WI38 (cell line): ENCODE measurements around the gene MRLN.

Experiments used
- H3K4me3 ChIP-seq: 2 replicates; pipeline ENCODE4 v1.5.1; 2011; ENCODE audit warnings: low read depth, mild to moderate bottlenecking, control low read depth, low read length
- TF ChIP-seq, protein P1 (sequence below): IDR thresholded peaks from 2 replicates; pipeline ENCODE4 v1.5.1; 2012; ENCODE audit warnings: low read depth, mild to moderate bottlenecking, control low read depth, low read length

MRLN gene

DNA sequence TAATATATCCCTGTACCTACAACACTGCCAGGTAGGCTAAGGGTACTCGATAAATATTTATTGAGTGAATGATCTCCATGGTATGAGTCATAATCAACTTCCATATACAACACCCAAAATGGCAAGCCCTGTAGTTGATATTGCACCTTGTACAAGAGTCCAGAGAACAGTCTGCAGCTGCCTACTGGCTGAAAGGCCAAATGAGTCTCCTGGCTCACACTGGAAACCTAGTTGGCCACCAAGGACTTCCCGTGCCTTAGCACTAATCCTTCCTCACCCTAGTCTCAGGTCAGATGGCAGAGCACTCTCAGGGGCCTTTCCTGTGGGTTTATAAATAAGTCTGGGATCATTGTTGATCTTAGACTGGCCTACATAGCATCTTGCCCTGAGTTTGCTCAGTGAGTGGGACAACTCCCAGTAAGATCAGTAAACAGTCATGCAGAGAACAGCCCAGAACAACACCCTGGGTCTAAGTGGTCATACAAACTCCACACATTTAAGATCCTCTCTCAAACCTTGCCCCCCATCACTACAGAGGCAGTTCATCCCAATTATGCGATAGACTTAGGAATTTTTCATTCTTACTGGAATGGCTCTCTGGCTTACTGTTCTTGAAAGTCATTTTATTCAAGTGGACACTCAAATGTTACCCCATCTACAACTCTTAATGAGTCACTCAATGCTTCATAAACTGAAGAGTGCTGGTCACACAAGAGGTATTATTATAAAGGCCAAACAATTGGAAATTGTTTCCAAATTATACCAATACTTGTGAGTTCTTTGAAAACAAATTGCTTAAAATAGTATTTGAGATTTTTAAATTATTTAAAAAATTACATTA is 28.9 kb downstream of the MRLN start:
- no peak overlapping the region for H3K4me3 ChIP-seq
- TF ChIP-seq, protein P1, sequence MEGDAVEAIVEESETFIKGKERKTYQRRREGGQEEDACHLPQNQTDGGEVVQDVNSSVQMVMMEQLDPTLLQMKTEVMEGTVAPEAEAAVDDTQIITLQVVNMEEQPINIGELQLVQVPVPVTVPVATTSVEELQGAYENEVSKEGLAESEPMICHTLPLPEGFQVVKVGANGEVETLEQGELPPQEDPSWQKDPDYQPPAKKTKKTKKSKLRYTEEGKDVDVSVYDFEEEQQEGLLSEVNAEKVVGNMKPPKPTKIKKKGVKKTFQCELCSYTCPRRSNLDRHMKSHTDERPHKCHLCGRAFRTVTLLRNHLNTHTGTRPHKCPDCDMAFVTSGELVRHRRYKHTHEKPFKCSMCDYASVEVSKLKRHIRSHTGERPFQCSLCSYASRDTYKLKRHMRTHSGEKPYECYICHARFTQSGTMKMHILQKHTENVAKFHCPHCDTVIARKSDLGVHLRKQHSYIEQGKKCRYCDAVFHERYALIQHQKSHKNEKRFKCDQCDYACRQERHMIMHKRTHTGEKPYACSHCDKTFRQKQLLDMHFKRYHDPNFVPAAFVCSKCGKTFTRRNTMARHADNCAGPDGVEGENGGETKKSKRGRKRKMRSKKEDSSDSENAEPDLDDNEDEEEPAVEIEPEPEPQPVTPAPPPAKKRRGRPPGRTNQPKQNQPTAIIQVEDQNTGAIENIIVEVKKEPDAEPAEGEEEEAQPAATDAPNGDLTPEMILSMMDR = no peak

DNA sequence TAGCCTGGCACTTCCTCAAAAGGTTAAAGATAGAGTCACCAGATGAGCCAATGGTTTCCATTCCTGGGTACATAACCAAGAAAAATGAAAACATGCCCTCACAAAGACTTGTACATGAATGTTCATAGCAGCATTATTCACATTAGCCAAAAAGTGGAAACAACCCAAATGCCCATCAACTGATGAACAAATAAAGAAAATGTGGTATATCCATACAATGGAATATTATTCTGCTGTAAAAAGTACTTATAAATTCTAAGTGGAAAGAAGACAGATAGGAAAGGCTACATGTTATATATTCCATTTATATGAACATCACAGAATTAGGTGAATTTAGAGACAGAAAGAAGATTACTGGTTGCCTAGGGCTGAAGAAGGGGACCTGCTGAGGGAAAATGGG is 32.9 kb downstream of the MRLN start:
- no peak overlapping the region for H3K4me3 ChIP-seq
- TF ChIP-seq, protein P1 = no peak

- TF ChIP-seq, protein P1 = no peak
Measured at GRCh38 chr10:59719374-59719773, 33.9 kb downstream of the MRLN start.

DNA sequence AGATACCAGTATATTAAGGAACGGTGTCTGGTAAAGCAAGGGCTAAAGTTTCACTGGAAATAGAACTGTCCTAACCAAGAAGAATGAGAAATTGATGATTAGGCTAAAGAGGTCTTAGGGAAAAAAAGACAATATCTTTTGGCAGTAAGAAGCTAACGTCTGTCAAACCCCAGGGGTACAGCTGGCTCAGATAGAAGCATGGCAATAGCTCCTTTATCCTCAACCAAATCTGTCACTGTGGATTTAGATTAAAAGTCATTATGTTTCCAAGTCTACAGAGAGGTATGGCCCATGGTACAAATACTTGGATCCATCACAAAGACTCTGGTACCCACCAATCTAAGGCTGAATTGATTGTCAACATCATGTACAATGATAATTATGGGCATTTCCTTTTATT is 35.0 kb downstream of the MRLN start:
- no peak overlapping the region for H3K4me3 ChIP-seq
- TF ChIP-seq, protein P1 = no peak

More at GRCh38 chr10:59719374-59719773, 33.9 kb downstream of the MRLN start:
- H3K4me3 ChIP-seq = no peak overlapping the region

DNA sequence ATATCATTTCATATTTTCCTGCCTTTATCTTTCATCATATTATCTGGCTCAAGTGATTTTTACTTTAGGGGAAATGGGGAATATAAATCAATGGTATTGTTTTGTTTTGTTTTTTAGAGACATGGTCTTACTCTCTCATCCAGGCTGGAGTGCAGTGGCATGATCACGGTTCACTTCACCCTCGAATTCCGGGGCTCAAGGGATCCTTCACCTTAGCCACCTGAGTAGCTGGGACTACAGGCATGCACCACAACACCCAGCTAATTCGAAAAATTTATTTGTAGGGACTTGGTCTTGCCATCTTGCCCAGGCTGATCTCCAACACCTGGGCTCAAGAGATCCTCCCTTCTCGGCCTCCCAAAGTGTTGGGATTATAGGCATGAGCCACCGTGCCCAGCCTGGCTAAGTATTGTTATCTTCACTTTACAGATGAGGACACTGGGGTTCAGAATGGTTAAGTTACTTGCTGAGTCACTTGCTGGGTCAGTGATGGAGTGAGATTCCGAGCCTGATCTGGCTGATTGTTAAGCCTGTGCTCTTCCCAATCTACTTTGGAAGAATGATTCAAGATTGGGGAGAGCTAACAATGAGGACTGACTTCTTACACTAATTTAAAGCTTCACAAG is 39.9 kb downstream of the MRLN start:
- H3K4me3 ChIP-seq = no peak overlapping the region
- TF ChIP-seq, protein P1 = no peak

GRCh38 chr10:59711871-59712494 is 41.3 kb downstream of the MRLN start:
- TF ChIP-seq, protein P1 = no peak
- H3K4me3 ChIP-seq = no peak overlapping the region
